Liver (tissue), 9 donors: Measurements from ENCODE around the gene ZSWIM4. TPM values are rescaled to one million over a fixed set of nuclear protein-coding genes. Genes with fewer than 3 reads are reported as not detected.

Source experiments
- DNase-seq: peaks from one replicate; pipeline ENCODE4 v3.0.0-alpha.2; 2017; ENCODE audit warnings: low spot score
- H3K27ac ChIP-seq, 2 donors: one replicate each; pipeline ENCODE4 v1.7.0; 2013; ENCODE audit warnings: inconsistent platforms in 2 of 2, low read length in 2 of 2, control low read depth in 1 of 2, low read depth in 1 of 2, mild to moderate bottlenecking in 1 of 2
- H3K27me3 ChIP-seq, 4 donors: one replicate each; pipeline versions ENCODE4 v1.6.1 to v1.7.0; 2013; ENCODE audit warnings: low read length in 3 of 4, inconsistent platforms in 1 of 4, mild to moderate bottlenecking in 1 of 4, moderate library complexity in 1 of 4; ENCODE audit not compliant: control insufficient read depth in 4 of 4, insufficient read depth in 4 of 4
- H3K36me3 ChIP-seq, 4 donors: one replicate each; pipeline versions ENCODE4 v1.6.1 to v1.7.0; 2013; ENCODE audit warnings: low read length in 3 of 4, mild to moderate bottlenecking in 3 of 4, low read depth in 1 of 4, moderate library complexity in 1 of 4; ENCODE audit not compliant: control insufficient read depth in 4 of 4, insufficient read depth in 3 of 4
- H3K4me1 ChIP-seq, 4 donors: one replicate each; pipeline versions ENCODE4 v1.6.1 to v1.7.0; 2013; ENCODE audit warnings: low read length in 3 of 4, mild to moderate bottlenecking in 3 of 4, moderate library complexity in 1 of 4; ENCODE audit not compliant: control insufficient read depth in 4 of 4, insufficient read depth in 4 of 4
- H3K4me3 ChIP-seq, 3 donors: one replicate each; pipeline versions ENCODE4 v1.6.1 to v1.7.0; 2013; ENCODE audit warnings: low read length in 3 of 3, control low read depth in 1 of 3, low read depth in 1 of 3, mild to moderate bottlenecking in 1 of 3
- H3K9ac ChIP-seq, 2 donors: one replicate each; pipeline ENCODE4 v1.7.0; 2013; ENCODE audit warnings: low read length in 2 of 2, mild to moderate bottlenecking in 2 of 2, moderate library complexity in 2 of 2, control low read depth in 1 of 2, low read depth in 1 of 2
- H3K9me3 ChIP-seq, 4 donors: one replicate each; pipeline versions ENCODE4 v1.6.1 to v1.7.0; 2013; ENCODE audit warnings: low read length in 3 of 4; ENCODE audit not compliant: control insufficient read depth in 4 of 4
- EGR1 ChIP-seq, 2 donors: IDR thresholded peaks; 2 replicates each; pipeline ENCODE4 v1.6.1; 2016 to 2018; ENCODE audit warnings: antibody characterized with exemption in 2 of 2, low read depth in 2 of 2
- GABPA ChIP-seq, 2 donors: IDR thresholded peaks in 1 of 2; conservative IDR thresholded peaks in 1 of 2; 2 replicates each; pipeline ENCODE4 v1.6.1; 2016; ENCODE audit warnings: antibody characterized with exemption in 2 of 2, mild to moderate bottlenecking in 1 of 2, moderate library complexity in 1 of 2
- HNF4G ChIP-seq: IDR thresholded peaks from 2 replicates; pipeline ENCODE4 v1.6.1; 2016; ENCODE audit warnings: antibody characterized with exemption
- JUND ChIP-seq, 2 donors: IDR thresholded peaks; 2 replicates each; pipeline ENCODE4 v1.6.1; 2016; ENCODE audit warnings: antibody characterized with exemption in 2 of 2
- NR2F2 ChIP-seq: IDR thresholded peaks from 2 replicates; pipeline ENCODE4 v1.6.1; 2016; ENCODE audit warnings: antibody characterized with exemption
- RAD21 ChIP-seq, 2 donors: IDR thresholded peaks; 2 replicates each; pipeline ENCODE4 v1.6.1; 2016; ENCODE audit warnings: antibody characterized with exemption in 2 of 2, mild to moderate bottlenecking in 2 of 2
- RXRA ChIP-seq, 2 donors: IDR thresholded peaks; 2 replicates each; pipeline ENCODE4 v1.6.1; 2017 to 2018; ENCODE audit warnings: antibody characterized with exemption in 2 of 2, mild to moderate bottlenecking in 1 of 2
- SP1 ChIP-seq: IDR thresholded peaks from 2 replicates; pipeline ENCODE4 v1.6.1; 2018; ENCODE audit warnings: antibody characterized with exemption, mild to moderate bottlenecking
- TAF1 ChIP-seq: conservative IDR thresholded peaks from 2 replicates; pipeline ENCODE4 v1.6.1; 2016; ENCODE audit warnings: antibody characterized with exemption, mild to moderate bottlenecking
- YY1 ChIP-seq: IDR thresholded peaks from 2 replicates; pipeline ENCODE4 v1.6.1; 2016; ENCODE audit warnings: antibody characterized with exemption, mild to moderate bottlenecking
- WGBS: extraction: QIAGEN DNeasy Blood & Tissue Kit; methylation state at CpG from one replicate; pipeline ENCODE4 v1.1.7; 2013; 5-methylcytosine and 5-hydroxymethylcytosine counted together
- polyA plus RNA-seq, 2 donors: library from polyadenylated mRNA; stranded (reverse) in 1 of 2; unstranded in 1 of 2; fragments of 200-250 nt in 1 of 2; fragments of >200 nt in 1 of 2; fragmentation: Nextera tagmentation in 1 of 2; extraction: Ambion mirVana in 1 of 2; gene quantifications; one replicate each; pipeline versions ENCODE4 v1.2.1 to v1.2.3, GENCODE V29; 2013 to 2015
- total RNA-seq, 2 donors: library from RNA; depleted of rRNA; stranded (reverse); fragments of >200 nt; gene quantifications; one replicate each; pipeline ENCODE4 v1.2.3, GENCODE V29; 2014
- TF ChIP-seq, protein P1 (sequence below): fragments of 150-350 bp; IDR thresholded peaks from 2 replicates; pipeline ENCODE4 v1.5.1; 2017; ENCODE audit warnings: improper control_type of control experiment, low read depth, low read length; ENCODE audit not compliant: missing input control
- TF ChIP-seq, protein P2 (sequence below): IDR thresholded peaks from 2 replicates; pipeline ENCODE4 v1.6.1; 2016; ENCODE audit warnings: antibody characterized with exemption
- donor health status: healthy.
- donor health status: healthy.
- donor health status: healthy.
- donor health status: healthy.
- donor health status: healthy.

ZSWIM4 gene
- total and polyA plus RNA-seq, 4 donors: 0.14 to 2.2 (median 1.2) TPM

DNA sequence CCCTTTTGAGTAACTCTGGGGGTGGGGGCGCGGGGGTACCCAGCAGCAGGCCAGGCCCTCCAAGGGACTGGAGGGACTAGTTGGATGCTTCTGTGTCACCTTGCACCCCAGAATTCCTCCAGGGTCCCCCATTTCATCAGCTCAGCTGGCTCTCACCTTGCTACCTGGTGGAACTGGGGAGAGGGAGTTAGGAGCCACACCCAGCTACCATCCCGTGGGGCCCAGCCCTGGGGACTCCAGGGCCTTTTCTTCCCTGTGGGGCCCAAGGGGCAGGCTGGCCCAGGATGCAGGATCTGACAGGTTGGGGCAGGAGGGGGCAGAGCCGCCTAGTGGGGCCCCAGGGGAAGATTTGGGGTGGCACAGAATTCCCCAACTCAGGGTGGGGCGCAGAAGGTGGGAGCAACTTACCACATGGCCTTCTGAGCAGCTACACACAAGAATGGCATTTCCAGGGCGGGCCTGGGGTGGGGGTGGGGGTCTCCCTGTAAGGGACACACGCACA, 48.9 kb downstream of the ZSWIM4 start:
- DNase-seq: no peak
- peaks cover 0 to 15% (median 8%) of the 10 kb centered on the region in 4 donors for H3K4me1 ChIP-seq
- H3K4me3 ChIP-seq: no peak overlapping the region
- H3K9me3 ChIP-seq: no peaks in the 10 kb centered on the region
- 77% methylated on average over 7 of the region's 7 CpGs for WGBS
- no peaks in the 10 kb centered on the region for H3K27me3 ChIP-seq
- TF ChIP-seq EGR1 (IDR thresholded peaks at IDR 0.05; ENCODE audit: low read depth in 2 of 2) (no peak), YY1 (no peak), TAF1 (no peak), NR2F2 (no peak), HNF4G (no peak)
- TF ChIP-seq, protein P1, sequence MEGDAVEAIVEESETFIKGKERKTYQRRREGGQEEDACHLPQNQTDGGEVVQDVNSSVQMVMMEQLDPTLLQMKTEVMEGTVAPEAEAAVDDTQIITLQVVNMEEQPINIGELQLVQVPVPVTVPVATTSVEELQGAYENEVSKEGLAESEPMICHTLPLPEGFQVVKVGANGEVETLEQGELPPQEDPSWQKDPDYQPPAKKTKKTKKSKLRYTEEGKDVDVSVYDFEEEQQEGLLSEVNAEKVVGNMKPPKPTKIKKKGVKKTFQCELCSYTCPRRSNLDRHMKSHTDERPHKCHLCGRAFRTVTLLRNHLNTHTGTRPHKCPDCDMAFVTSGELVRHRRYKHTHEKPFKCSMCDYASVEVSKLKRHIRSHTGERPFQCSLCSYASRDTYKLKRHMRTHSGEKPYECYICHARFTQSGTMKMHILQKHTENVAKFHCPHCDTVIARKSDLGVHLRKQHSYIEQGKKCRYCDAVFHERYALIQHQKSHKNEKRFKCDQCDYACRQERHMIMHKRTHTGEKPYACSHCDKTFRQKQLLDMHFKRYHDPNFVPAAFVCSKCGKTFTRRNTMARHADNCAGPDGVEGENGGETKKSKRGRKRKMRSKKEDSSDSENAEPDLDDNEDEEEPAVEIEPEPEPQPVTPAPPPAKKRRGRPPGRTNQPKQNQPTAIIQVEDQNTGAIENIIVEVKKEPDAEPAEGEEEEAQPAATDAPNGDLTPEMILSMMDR: no peak
- TF ChIP-seq, protein P2, sequence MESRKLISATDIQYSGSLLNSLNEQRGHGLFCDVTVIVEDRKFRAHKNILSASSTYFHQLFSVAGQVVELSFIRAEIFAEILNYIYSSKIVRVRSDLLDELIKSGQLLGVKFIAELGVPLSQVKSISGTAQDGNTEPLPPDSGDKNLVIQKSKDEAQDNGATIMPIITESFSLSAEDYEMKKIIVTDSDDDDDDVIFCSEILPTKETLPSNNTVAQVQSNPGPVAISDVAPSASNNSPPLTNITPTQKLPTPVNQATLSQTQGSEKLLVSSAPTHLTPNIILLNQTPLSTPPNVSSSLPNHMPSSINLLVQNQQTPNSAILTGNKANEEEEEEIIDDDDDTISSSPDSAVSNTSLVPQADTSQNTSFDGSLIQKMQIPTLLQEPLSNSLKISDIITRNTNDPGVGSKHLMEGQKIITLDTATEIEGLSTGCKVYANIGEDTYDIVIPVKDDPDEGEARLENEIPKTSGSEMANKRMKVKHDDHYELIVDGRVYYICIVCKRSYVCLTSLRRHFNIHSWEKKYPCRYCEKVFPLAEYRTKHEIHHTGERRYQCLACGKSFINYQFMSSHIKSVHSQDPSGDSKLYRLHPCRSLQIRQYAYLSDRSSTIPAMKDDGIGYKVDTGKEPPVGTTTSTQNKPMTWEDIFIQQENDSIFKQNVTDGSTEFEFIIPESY: no peak
- H3K27ac ChIP-seq: peak overlapping the region; percentile 1 to 88
- H3K9ac ChIP-seq: no peak overlapping the region
- H3K36me3 ChIP-seq: no peaks in the 10 kb centered on the region

- Histone ChIP-seq H3K4me1 (peaks cover 0 to 15% (median 13%) of the 10 kb centered on the region in 4 donors), H3K9me3 (no peaks in the 10 kb centered on the region), H3K9ac (peak overlapping the region; percentile 62 to 75), H3K4me3 (peak overlapping the region in 1 of 3 donors; percentile 49), H3K27ac (peak overlapping the region; percentile 86 to 94), H3K36me3 (no peaks in the 10 kb centered on the region), H3K27me3 (peaks cover 0 to 3% (median 0%) of the 10 kb centered on the region in 4 donors)
- peak; percentile 71 for DNase-seq
- TF ChIP-seq RXRA (IDR thresholded peaks at IDR 0.05) (no peak), JUND (IDR thresholded peaks at IDR 0.05) (peak; percentile 74 to 84), SP1 (peak; percentile 27)
- WGBS: 18% methylated on average over 23 of the region's 23 CpGs
Measured at GRCh38 chr19:13846557-13847406, 51.5 kb downstream of the ZSWIM4 start.

GRCh38 chr19:13847407-13848339, 52.4 kb downstream of the ZSWIM4 start:
- Histone ChIP-seq H3K27ac (peak overlapping the region; percentile 86 to 94), H3K4me3 (peak overlapping the region in 2 of 3 donors; percentile 13 to 49), H3K4me1 (peaks cover 0 to 15% (median 11%) of the 10 kb centered on the region in 4 donors), H3K9me3 (no peaks in the 10 kb centered on the region), H3K27me3 (peaks cover 0 to 3% (median 0%) of the 10 kb centered on the region in 4 donors), H3K36me3 (no peaks in the 10 kb centered on the region), H3K9ac (peak overlapping the region; percentile 34 to 62)
- DNase-seq: peak; percentile 75
- TF ChIP-seq GABPA (IDR thresholded peaks at IDR 0.05 in 1 of 2, conservative IDR thresholded peaks at IDR 0.05 in 1 of 2): peak in 1 of 2 donors; percentile 16
- TF ChIP-seq RXRA (IDR thresholded peaks at IDR 0.05): no peak
- TF ChIP-seq, protein P2: no peak
- TF ChIP-seq RAD21 (IDR thresholded peaks at IDR 0.05): peak in 1 of 2 donors; percentile 15
- TF ChIP-seq, protein P1: peak; percentile 2
- peak; percentile 74 for TF ChIP-seq YY1
- 4% methylated on average over 47 of the region's 47 CpGs for WGBS
